PC-9 (cell line): ENCODE results near the gene BBS9. TPM values are rescaled to one million over a fixed set of nuclear protein-coding genes. Genes with fewer than 3 reads are reported as not detected.

ENCODE experiments used
- BruUV-seq: library from RNA; stranded (reverse); fragments of 400-500 nt; replicated peaks from 2 replicates; lab custom pipeline; 2021; lab: Mats Ljungman, UMichigan
- CTCF ChIA-PET: fragments of 300-600 bp; sonication (Branson Sonifier 250); formaldehyde crosslinking; loops from one replicate; lab custom pipeline; 2022; ENCODE audit warnings: antibody characterized with exemption; lab: Charles Lee
- POLR2A ChIA-PET: fragments of 300-600 bp; sonication (Branson Sonifier 250); formaldehyde crosslinking; loops from one replicate; lab custom pipeline; 2022; ENCODE audit warnings: antibody characterized with exemption; ENCODE audit not compliant: unreplicated experiment; lab: Charles Lee
- DNase-seq, 2 experiments: peaks; one replicate each; pipeline versions ENCODE4 v3.0.0 to v3.0.0-alpha.2; 2015 to 2022; ENCODE audit warnings: mixed read lengths in 1 of 2
- H2AFZ ChIP-seq: fragments of 200-600 bp; sonication (generic); 2 replicates; pipeline ENCODE4 v1.8.1; 2017; ENCODE audit warnings: antibody characterized with exemption
- H3F3A ChIP-seq: fragments of 200-600 bp; sonication (generic); 2 replicates; pipeline ENCODE4 v1.8.1; 2017; ENCODE audit warnings: antibody characterized with exemption, mild to moderate bottlenecking, low read depth; ENCODE audit not compliant: insufficient read depth
- H3K27ac ChIP-seq: fragments of 200-600 bp; sonication (generic); 2 replicates; pipeline ENCODE4 v1.6.1; 2016; ENCODE audit warnings: mixed run types
- H3K27me3 ChIP-seq: fragments of 200-600 bp; sonication (generic); 2 replicates; pipeline ENCODE4 v1.6.1; 2016; ENCODE audit warnings: low read depth, mixed run types; ENCODE audit not compliant: insufficient read depth
- H3K36me3 ChIP-seq: fragments of 200-600 bp; sonication (generic); 2 replicates; pipeline ENCODE4 v1.6.1; 2016; ENCODE audit warnings: low read depth, mixed run types
- H3K4me1 ChIP-seq: fragments of 200-600 bp; sonication (generic); replicated peaks from 2 replicates; pipeline ENCODE4 v1.6.1; 2016; ENCODE audit warnings: mixed run types; ENCODE audit not compliant: insufficient read depth
- H3K4me2 ChIP-seq: fragments of 200-600 bp; sonication (generic); 2 replicates; pipeline ENCODE4 v1.6.1; 2017; ENCODE audit warnings: mixed run types
- H3K4me3 ChIP-seq: fragments of 200-600 bp; sonication (generic); 2 replicates; pipeline ENCODE4 v1.6.1; 2016; ENCODE audit warnings: mixed run types
- H3K79me2 ChIP-seq: fragments of 200-600 bp; sonication (generic); 2 replicates; pipeline ENCODE4 v1.6.1; 2017; ENCODE audit warnings: low read depth, mixed run types
- H3K9me2 ChIP-seq: fragments of 200-600 bp; sonication (generic); 2 replicates; pipeline ENCODE4 v1.8.1; 2017; ENCODE audit warnings: mild to moderate bottlenecking; ENCODE audit not compliant: insufficient read depth
- H3K9me3 ChIP-seq: fragments of 200-600 bp; sonication (generic); 2 replicates; pipeline ENCODE4 v1.8.1; 2016; ENCODE audit warnings: low read depth; ENCODE audit not compliant: insufficient read depth
- H4K20me1 ChIP-seq: fragments of 200-600 bp; sonication (generic); 2 replicates; pipeline ENCODE4 v1.8.1; 2017; ENCODE audit not compliant: insufficient read depth
- CTCF ChIP-seq: fragments of 200-600 bp; sonication (generic); conservative IDR thresholded peaks from 2 replicates; pipeline ENCODE4 v1.6.1; 2017; ENCODE audit warnings: mixed run types, antibody characterized with exemption, mild to moderate bottlenecking, moderate library complexity
- EZH2 ChIP-seq: fragments of 200-600 bp; sonication (generic); IDR thresholded peaks from 2 replicates; pipeline ENCODE4 v1.8.0; 2017; ENCODE audit warnings: antibody characterized with exemption, low read depth
- intact Hi-C: fragments of 100-400 bp; cut with micrococcal nuclease; formaldehyde crosslinking; loops from one replicate; pipeline ENCODE4 v1.10.0; 2022; ENCODE audit not compliant: unreplicated experiment
- total RNA-seq: library from RNA; stranded (reverse); gene quantifications from 2 replicates; pipeline ENCODE4 v1.2.3, GENCODE V29; 2021

The BBS9 gene
- total RNA-seq, 1 experiment from 2014 or later: 12.4 TPM

GRCh38 chr7:33373195-33373594, 243.8 kb downstream of the BBS9 start:
- Histone ChIP-seq H3K4me2 (no peak overlapping the region), H4K20me1 (no peaks in the 10 kb centered on the region), H3K4me1 (no peaks in the 10 kb centered on the region), H3K27me3 (no peaks in the 10 kb centered on the region), H3K4me3 (no peak overlapping the region), H3K9me2 (no peaks in the 10 kb centered on the region; the same call in 1 of the 2 replicates), H3K9me3 (no peaks in the 10 kb centered on the region), H3K79me2 (no peaks in the 10 kb centered on the region), H2AFZ (no peak overlapping the region), H3K27ac (no peak overlapping the region), H3F3A (no peaks in the 10 kb centered on the region), H3K36me3 (no peaks in the 10 kb centered on the region)
- no peak for DNase-seq
- intact Hi-C loops: no loop called here
- TF ChIP-seq CTCF: no peak
- no peak for TF ChIP-seq EZH2
- POLR2A ChIA-PET: no interaction called here
- no TSS peak for BruUV-seq
- CTCF ChIA-PET: no interaction called here

- Histone ChIP-seq H3K27ac (no peak overlapping the region), H3K9me2 (no peaks in the 10 kb centered on the region; the same call in 1 of the 2 replicates), H3K4me3 (no peak overlapping the region), H2AFZ (no peak overlapping the region), H3K27me3 (no peaks in the 10 kb centered on the region), H4K20me1 (no peaks in the 10 kb centered on the region), H3K36me3 (no peaks in the 10 kb centered on the region), H3K4me1 (no peaks in the 10 kb centered on the region), H3K4me2 (no peak overlapping the region), H3K79me2 (no peaks in the 10 kb centered on the region), H3F3A (no peaks in the 10 kb centered on the region), H3K9me3 (no peaks in the 10 kb centered on the region)
- ChIA-PET POLR2A (no interaction called here), CTCF (no interaction called here)
- TF ChIP-seq EZH2: no peak
- no peak for TF ChIP-seq CTCF
- DNase-seq: no peak
- intact Hi-C loops: no loop called here
- no TSS peak for BruUV-seq
These were observed 250.6 kb downstream of the BBS9 start for GRCh38 chr7:33379891-33380525.

- Histone ChIP-seq H3K27me3 (no peaks in the 10 kb centered on the region), H3K9me3 (no peaks in the 10 kb centered on the region; the same call in 1 of the 2 replicates), H3F3A (no peaks in the 10 kb centered on the region), H3K36me3 (no peaks in the 10 kb centered on the region), H3K4me1 (no peaks in the 10 kb centered on the region), H3K4me2 (no peak overlapping the region), H3K79me2 (no peaks in the 10 kb centered on the region), H3K27ac (no peak overlapping the region), H4K20me1 (0 out of 2 replicates have a peak, but pooled peaks cover 3% of the 10 kb centered on the region), H3K9me2 (no peaks in the 10 kb centered on the region), H2AFZ (no peak overlapping the region), H3K4me3 (no peak overlapping the region)
- BruUV-seq: no TSS peak
- no peak for DNase-seq
- intact Hi-C loops: no loop called here
- POLR2A ChIA-PET: interaction anchor here (0.5 kb wide), 1 partner anchor 1504 kb away, joined by 3 read pairs; no protein-coding TSS in a partner anchor
- CTCF ChIA-PET: no interaction called here
- TF ChIP-seq CTCF: no peak
- TF ChIP-seq EZH2: no peak
These were observed 259.0 kb downstream of the BBS9 start for GRCh38 chr7:33388332-33388731.
